GM18858 (cell line): ENCODE results near the gene GSAP.
"Not testable (repeated sequence)": the region's sequence is repeated elsewhere in the genome, so short reads cannot be mapped to it uniquely, and the experiment has no call there.

ENCODE experiments used
- ATAC-seq: cut with Tn5 transposase; IDR thresholded peaks from one replicate; pipeline ENCODE4 v1.9.1; 2021; ENCODE audit not compliant: unreplicated experiment

The GSAP gene

DNA sequence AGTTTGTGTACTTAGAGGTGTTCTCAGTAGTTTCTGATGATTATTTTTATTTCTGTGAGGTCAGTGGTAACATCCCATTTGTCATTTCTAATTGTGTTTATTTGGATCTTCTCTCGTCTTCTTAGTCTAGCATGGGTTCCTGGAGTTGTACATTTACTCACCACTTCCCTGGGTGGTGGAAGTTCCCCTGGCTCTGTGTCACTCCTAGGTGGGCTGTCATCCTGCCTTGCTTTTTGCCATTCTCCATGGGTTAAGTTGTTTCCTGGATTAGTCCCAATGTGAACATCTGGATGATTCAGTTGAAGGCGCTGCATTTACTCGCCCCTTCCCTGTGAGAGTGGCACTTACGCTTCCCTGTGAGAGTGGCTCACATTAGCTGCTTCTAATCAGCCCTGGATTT is 48.2 kb downstream of the GSAP start:
- no peak for ATAC-seq

DNA sequence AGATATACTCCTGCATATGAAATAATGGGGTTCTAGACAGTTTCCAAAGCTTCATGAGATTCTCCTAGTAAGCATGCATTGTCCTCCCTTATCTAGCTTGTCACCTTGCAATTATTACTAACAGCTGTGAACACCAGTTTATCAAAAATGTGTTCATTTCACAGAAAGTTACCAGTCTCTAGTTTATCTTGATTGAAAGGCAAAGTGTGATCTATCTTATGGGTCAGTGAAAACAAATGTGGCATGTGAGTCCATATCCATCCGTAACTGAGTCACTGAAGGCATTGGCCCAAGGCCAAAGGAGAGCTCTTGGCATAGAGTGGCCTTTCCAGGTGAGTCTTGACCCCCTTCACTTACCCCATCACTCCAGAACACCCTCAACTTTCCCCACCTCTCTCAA is 53.2 kb downstream of the GSAP start:
- ATAC-seq = no peak

DNA sequence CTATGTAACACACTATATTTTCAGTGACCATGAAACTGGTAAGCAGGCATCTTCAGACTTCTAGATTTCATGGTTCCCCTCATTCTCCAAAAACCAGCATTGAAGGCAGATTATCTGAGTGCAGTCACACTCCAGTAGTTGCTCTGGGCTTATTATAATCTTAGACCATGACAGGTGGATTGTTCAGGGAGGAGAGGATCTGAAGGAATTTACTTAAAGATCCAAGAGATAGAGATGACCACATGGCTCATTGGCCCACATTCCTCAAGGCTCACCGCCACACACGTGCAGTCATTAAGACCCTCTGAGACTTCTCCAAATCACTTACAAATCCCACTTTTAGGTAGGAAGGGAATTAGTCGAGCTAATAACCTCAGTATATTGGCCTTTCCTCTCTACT is 55.2 kb downstream of the GSAP start:
- ATAC-seq = no peak

DNA sequence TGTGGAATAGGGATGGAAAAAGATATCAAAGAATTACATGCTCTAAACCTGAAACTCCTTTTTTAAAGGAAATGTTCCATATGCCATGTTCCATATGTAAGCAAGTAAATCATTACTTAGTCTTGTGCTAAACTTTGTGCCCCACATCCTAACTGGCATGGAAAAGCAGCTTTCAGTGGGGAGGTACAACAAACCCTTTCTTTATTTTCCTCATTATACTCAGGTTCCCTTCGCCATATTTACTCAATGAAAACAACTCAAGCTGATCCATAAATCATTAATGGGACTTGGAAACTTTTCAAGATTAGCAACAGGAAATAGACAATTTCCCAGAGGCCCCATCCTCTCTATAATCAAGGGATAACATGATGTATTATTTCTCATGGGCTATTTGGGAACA is 56.0 kb downstream of the GSAP start:
- ATAC-seq = no peak

DNA sequence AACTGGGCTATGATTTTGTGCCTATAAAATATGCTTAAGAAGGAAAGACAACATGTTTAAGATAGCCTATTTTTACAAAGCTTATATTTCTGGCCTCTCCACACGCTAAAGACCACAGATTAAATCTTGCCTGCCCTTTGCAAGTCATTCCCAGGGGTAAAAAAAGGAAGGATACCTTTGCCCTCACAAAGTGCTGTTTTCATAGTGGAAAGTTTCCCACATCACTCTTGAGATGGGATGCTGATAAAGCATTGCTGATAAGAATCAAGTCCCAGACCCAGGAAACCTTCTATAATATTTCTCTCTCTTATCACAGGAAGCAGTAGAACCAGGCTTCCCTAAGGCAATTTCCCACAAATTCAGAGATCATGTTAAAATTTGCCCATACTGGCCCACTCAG is 56.5 kb downstream of the GSAP start:
- ATAC-seq = no peak

DNA sequence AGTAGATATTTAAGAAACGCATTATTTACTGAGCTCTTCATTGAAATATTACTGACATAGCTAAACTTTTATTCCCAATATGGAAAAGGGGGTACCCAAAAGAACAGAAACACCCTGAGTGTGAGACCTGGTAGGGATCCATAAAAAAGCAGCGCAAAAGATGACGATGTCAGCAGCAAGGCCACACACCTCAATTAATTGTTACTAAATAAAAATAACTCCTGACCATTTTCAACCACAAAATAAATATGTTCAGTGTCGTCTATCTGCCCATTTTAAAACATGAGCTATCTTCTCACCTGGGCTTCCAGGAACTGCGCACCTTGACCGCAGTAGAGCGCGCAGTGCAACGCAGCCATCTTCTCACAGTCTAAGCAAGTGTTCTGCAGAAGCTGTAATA is 61.2 kb downstream of the GSAP start:
- ATAC-seq = no peak

DNA sequence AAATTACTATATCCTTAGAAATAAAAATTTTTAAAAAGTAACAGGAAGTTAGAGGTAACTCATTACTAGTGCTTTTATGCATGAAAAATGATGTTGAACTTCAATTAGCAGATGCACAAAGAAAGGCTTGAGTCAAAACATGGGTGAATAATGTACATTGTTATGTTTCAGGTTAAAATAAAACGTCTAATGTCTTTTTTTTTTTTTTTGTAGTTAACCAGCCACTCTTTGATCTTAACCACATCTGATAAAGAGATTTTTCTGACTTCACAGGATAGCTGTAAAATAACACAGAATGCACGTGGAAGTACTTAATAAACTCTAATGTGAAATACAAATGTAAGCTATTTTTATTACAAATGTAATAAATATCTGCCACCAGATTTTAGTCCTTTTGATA is 61.7 kb downstream of the GSAP start:
- no peak for ATAC-seq

DNA sequence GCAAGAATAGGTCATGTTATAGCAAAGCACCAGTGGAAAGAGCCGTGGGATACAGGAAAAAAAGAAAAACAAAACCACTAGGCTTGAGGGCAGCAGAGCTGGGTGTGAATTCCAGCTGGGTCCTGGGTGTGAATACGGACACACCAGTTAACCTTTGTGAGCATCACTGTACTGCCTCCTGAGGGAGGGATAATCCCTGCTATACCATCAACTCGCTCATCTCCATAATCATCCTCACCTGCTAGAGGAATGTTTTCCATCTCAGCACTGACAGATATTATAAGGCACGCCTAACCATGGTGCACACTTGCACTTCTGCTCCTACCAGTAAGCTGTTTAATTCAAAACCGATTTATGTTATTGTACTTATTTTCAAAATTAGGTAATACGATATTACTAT is 62.2 kb downstream of the GSAP start:
- no peak for ATAC-seq

DNA sequence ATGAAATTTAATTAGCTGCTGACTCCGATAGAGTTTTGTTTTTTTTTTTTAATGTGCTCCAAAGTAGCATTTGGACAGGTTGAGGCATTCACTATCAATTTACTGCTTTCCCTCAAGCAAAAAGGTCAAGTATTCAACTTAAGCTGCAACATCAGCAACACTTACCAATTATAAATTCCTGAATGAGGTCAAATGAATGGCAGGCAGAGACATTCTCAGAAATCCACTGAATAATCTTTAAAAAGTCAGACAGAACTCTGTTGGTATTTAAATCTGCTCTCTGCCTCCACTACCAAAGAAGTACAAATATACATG is 62.8 kb downstream of the GSAP start:
- no peak for ATAC-seq

DNA sequence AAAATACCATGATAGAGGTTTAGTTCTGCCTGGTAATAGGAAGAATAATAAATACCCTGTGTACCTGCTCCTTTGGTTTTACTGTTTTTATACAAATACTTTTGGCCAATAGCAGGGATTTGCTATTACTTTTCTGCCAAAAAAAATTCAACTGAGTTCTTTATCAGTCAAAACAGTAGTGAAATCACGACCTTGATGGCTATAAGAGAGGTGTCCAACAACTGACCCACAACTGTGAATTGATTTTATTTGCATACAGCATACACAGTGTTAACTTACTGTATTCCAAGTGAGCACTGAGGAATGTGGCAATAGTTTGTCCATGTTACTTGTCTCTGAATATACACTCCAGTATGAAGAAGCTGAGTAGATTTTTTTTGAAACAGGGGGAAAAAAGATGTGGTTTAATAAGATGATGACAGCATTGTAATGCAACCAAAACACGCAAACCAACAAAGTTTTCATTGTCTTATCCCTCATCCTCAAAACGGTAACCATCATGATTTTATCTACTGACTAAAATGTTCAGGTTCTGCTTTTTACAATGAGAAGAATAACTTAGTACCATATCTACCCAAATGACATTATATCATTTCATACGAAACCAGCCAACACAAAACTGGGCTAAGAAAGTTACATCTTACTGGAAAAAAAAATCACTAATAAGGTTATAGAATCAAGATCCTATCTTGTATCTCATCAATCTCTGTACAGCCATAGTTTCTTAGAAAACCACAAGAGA is 63.3 kb downstream of the GSAP start:
- no peak for ATAC-seq

DNA sequence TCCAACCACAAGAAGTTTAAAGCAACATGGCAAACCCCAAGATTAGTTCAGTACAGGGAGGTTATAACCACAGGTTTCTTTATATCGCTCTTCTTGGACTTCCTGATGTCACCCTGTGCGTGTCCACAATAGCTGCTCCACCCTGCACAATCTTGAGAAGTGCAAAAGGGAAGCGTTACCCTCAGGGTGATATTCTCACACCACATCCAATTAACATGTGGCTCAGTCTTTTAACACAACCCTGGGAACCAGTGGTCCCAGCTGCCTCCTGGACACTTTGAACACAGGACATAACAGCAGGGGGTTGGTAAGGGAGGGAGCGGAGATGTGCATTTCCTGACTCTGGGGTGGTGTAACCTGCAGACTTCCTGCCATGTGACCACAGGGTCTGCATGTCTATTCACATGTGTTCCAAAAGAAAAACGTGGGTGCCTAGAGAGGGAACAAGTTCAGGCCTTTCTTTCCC is 64.6 kb downstream of the GSAP start:
- peak; percentile 83 for ATAC-seq

DNA sequence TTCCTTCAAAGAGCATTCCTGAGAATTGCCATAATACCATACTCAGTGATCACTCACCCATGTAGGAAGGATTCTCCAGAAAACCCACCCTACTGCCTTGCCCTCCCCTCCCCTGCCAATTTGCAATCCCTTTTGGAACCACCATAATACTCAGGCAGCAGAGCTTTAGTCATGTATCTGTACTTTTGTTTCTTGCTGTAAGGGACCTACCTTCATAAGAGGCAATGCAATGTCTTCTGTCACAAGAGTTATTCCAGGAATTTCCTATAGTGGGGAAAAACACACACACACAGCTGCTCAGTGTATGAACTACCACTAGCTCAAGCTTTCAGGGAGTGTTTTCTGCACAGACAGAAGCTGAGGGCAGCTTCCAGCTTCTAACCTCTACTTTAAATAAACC is 67.0 kb downstream of the GSAP start:
- ATAC-seq = no peak

DNA sequence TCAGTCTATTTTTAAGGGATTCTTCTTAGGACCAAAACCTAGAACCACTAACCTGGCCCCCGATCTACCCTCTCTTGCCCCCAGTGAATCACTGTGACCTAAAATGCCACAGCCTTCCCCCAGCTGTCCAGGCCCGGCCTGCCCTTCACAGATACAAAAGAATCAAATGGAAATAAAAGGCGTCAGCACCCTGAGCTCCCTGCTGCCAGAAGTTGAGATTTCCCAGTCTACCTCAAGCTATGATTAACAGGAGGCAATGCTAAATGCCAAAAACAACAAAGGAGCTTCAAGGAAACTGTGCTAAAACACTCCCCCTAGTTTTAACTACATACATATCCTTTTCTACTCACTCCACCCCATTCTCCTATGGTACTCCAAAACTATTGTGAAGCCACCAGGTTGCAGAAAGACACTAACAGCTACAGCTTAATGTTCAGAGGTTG is 67.8 kb downstream of the GSAP start:
- ATAC-seq = no peak

DNA sequence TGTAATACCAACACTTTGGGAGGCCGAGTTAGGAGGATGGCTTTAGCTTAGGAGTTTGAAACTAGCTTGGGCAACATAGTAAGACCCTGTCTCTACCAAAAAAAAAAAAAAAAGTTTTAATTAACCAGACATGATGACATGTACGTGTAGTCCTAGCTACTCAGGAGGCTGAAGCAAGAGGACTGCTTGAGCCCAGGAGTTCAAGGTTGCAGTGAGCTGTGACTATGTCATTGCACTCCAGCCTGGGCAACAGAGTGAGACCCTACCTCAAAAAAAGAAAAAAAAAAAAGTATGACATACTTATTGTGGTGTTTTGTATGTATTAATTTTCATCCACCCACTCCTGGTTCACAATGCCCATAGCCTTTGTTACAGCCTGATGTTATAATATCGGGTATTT is 69.7 kb downstream of the GSAP start:
- ATAC-seq = no peak

DNA sequence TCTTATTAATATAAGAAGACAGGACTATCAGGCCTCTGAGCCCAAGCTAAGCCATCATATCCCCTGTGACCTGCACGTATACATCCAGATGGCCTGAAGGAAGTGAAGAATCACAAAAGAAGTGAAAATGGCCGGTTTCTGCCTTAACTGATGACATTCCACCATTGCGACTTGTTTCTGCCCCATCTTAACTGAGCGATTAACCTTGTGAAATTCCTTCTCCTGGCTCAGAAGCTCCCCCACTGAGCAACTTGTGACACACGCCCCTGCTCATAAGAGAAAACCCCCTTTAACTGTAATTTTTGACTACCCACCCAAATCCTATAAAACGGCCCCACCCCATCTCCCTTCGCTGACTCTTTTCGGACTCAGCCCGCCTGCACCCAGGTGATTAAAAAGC is 70.7 kb downstream of the GSAP start:
- not testable (repeated sequence) for ATAC-seq

DNA sequence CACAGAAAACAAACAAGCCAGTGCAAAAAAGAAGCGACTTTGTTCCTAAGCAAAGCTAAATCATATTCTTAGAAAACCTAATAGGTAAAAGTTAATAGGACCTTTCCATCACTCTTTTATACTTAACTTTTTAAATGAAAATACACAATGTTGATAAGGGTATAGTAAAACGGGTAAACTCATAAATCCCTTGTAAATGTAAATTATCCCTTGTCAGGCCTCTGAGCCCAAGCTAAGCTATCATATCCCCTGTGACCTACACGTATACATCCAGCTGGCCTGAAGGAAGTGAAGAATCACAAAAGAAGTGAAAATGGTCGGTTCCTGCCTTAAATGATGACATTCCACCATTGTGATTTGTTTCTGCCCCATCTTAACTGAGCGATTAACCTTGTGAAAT is 76.4 kb downstream of the GSAP start:
- no peak for ATAC-seq

DNA sequence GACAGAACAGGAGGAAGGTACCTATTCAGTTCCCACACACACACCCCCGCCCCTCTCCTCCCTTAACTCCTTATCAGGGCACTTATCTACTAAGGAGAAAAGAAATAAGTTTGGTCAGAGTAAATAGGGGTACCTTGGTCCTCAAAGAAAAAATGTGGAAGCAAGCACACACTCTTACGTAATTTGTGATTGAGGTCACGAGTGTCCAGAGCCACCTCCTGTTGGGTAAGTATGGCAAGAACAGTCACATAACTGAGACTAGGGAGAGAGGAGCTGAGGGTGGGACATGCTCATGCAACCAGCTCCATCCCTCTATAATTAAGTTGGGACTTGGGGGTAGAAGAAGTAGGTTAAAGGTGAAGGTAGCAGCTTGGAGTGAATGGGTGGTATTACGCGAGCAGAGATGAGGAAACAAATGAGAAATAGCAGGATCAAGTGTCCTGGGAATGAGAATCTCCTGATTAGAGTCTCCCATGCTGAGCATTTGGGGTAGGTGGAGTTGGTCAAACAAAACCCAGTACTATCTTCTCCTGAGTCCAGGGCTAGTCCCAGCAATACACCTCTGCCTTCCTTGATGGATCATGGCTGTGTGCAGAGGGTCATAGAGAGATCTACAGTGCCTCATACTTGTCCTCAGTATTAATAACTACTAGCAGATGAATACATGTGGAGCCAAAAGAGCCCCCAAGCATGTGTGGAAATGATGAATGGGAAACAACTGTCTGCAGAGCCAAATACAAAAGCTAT is 77.1 kb downstream of the GSAP start:
- no peak for ATAC-seq

DNA sequence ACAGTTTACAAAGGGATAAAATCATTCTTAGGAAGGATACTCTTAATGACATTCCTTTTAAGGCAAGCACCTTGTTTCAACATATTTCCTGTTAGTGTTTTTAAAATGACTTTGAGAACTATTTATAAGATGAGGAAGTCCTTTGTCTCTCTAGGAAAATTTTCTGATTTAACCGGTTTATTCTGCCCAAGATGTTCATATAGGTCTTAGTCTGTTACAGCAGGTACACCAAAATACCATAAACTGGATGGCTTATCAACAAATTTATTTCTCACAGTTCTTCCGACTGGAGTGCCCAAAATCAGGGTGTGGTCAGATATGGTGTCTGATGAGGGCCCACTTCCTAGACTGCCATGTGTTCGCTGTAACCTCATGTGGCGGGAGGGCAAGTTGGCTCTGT is 77.9 kb downstream of the GSAP start:
- ATAC-seq = no peak

DNA sequence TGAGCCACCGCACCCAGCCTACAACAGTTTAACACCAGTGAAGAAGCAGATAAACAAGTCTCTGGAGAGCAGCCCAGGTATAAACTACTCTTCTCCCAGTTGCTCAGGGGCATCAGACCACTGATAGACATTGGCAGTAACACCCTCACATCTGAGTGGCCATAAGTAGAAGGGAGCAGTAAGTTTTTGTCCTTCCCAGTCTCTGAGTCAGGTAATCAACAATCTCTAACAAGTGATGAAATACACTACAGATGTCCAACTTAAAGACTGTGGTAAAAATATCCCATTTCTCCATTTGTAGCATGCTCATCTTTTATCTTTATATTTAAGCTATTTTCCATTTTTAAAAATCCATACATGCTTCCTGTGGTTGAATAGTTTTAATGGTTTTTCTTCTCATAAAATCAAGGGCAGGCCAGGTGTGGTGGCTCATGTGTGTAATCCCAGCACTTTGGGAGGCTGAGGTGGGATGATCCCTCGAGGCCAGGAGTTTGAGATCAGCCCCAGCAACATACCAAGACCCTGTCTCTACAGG is 78.6 kb downstream of the GSAP start:
- no peak for ATAC-seq

DNA sequence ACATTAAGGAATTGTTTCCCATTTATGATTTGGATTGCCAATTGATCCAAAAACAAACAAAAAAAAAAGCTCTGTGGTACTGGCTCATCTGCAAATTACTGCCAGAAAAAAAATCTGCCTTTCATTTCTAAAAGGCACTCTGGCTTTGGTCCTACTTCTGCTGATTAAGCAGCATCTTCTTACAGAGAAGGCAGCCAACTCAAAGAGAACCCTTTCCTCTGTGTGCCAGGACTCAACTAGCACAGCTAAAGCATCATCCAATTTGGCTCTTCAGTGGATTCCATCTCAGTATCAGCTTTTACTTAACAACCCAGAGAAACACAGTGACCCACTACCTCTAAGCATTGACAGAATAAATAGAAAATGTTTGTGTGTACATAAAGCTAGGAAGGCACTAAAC is 80.6 kb downstream of the GSAP start:
- no peak for ATAC-seq

DNA sequence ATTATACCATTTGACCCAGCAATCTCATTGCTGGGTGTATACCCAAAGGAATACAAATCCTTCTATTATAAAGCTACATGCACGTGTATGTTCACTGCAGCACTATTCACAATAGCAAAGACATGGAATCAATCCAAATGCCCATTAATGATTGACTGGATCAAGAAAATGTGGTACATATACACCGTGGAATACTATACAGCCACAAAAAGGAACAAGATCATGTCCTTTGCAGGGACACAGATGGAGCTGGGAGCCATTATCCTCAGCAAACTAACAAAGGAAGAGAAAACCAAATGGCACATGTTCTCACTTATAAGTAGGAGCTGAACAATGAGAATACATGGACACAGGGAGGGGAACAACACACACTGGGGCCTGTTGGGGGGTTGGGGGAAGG is 82.1 kb downstream of the GSAP start:
- not testable (repeated sequence) for ATAC-seq

DNA sequence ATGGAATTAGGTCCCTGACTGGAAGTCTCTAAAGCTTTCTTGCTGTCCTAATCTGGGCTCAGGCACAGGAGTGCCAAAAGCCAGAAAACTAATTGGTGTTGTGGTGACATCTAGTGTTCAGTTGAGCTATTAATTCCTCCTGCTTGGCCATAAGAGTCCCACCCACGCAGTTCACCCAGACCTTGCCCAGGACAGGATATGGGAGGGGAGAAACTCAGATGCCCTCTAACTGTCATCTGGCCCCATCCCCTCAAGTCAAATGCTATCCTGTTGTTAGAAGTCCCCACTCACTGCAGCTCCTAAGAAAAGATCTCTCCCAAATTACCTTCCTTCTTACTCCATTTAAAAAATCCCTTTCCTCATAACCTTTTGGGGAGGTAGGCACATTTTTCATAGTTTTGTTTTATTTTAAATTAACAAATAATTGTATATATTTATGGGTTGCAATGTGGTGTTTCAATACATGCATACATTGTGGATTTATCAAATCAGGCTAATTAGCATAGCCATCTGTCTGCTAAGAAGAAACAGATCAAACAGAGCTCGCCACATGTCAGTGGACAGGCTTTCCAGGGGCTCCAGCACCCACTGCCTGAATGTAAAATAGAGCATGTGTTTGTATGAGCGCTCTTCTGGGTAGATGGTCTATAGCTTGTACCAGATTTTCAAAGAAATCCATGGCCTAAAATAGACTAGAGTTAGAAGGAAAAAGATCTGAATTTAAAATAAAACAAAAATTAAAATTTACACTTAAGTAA is 84.0 kb downstream of the GSAP start:
- peak; percentile 73 for ATAC-seq
